Measurements from ENCODE around the gene CCT6A. TPM values are rescaled to one million over a fixed set of nuclear protein-coding genes. Genes with fewer than 3 reads are reported as not detected.

Gene CCT6A
- total and polyA plus RNA-seq, 9 of the 15 experiments (the other 6 are each of a cell fraction or from before 2014, with no cell fraction given): 244 to 708 (median 387) TPM

- TF ChIP-seq, protein P1, sequence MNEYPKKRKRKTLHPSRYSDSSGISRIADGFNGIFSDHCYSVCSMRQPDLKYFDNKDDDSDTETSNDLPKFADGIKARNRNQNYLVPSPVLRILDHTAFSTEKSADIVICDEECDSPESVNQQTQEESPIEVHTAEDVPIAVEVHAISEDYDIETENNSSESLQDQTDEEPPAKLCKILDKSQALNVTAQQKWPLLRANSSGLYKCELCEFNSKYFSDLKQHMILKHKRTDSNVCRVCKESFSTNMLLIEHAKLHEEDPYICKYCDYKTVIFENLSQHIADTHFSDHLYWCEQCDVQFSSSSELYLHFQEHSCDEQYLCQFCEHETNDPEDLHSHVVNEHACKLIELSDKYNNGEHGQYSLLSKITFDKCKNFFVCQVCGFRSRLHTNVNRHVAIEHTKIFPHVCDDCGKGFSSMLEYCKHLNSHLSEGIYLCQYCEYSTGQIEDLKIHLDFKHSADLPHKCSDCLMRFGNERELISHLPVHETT (CRISPR knock-in tag; conservative IDR thresholded peaks at IDR 0.05 in 1 of 2, IDR thresholded peaks at IDR 0.05 in 1 of 2): 0 out of 4 replicates have a peak, but pooled peaks of 1 of the 2 experiments have one; percentile 4
- TF ChIP-seq PCBP2 (IDR thresholded peaks at IDR 0.05; ENCODE audit: low read depth, low read length, poor library complexity, severe bottlenecking): no peak
- TF ChIP-seq YBX1 (IDR thresholded peaks at IDR 0.05): no peak
- TF ChIP-seq POLR2B (IDR thresholded peaks at IDR 0.05; ENCODE audit: low read depth, partially characterized antibody): peak; percentile 97
- TF ChIP-seq, protein P2, sequence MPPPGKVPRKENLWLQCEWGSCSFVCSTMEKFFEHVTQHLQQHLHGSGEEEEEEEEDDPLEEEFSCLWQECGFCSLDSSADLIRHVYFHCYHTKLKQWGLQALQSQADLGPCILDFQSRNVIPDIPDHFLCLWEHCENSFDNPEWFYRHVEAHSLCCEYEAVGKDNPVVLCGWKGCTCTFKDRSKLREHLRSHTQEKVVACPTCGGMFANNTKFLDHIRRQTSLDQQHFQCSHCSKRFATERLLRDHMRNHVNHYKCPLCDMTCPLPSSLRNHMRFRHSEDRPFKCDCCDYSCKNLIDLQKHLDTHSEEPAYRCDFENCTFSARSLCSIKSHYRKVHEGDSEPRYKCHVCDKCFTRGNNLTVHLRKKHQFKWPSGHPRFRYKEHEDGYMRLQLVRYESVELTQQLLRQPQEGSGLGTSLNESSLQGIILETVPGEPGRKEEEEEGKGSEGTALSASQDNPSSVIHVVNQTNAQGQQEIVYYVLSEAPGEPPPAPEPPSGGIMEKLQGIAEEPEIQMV (tag; conservative IDR thresholded peaks at IDR 0.05; ENCODE audit: low read depth): 0 out of 2 replicates have a peak, but pooled peaks have one; percentile 8
- TF ChIP-seq HIVEP1 (CRISPR knock-in tag; IDR thresholded peaks at IDR 0.05): no peak
- TF ChIP-seq BRCA1 (IDR thresholded peaks at IDR 0.05): no peak
- no peak for TF ChIP-seq BRCA1 (CRISPR knock-in tag; IDR thresholded peaks at IDR 0.05)
- TF ChIP-seq SP1 (CRISPR knock-in tag; IDR thresholded peaks at IDR 0.05): peak; percentile 65; the same call in 1 of the 2 replicates
- no peak for TF ChIP-seq ZNF444 (CRISPR knock-in tag; IDR thresholded peaks at IDR 0.05)
- TF ChIP-seq TFAM (CRISPR knock-in tag; conservative IDR thresholded peaks at IDR 0.05): no peak
- no peak for TF ChIP-seq ZNF445 (CRISPR knock-in tag; IDR thresholded peaks at IDR 0.05; ENCODE audit: low read depth)
- peak; percentile 98 for TF ChIP-seq SUPT5H (IDR thresholded peaks at IDR 0.05)
- no peak for TF ChIP-seq NR3C1 (CRISPR knock-in tag; IDR thresholded peaks at IDR 0.05)
- TF ChIP-seq, protein P3, sequence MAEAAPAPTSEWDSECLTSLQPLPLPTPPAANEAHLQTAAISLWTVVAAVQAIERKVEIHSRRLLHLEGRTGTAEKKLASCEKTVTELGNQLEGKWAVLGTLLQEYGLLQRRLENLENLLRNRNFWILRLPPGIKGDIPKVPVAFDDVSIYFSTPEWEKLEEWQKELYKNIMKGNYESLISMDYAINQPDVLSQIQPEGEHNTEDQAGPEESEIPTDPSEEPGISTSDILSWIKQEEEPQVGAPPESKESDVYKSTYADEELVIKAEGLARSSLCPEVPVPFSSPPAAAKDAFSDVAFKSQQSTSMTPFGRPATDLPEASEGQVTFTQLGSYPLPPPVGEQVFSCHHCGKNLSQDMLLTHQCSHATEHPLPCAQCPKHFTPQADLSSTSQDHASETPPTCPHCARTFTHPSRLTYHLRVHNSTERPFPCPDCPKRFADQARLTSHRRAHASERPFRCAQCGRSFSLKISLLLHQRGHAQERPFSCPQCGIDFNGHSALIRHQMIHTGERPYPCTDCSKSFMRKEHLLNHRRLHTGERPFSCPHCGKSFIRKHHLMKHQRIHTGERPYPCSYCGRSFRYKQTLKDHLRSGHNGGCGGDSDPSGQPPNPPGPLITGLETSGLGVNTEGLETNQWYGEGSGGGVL (CRISPR knock-in tag; IDR thresholded peaks at IDR 0.05): no peak
- peak in 1 of 2 experiments; percentile 92; a peak in 2 of 4 replicates for TF ChIP-seq TRIM24 (IDR thresholded peaks at IDR 0.05)
Measured at GRCh38 chr7:56106108-56107073, 54.8 kb downstream of the CCT6A start, which contains the start of gene CHCHD2 (continued).
